Parathyroid adenoma (tissue), 2 donors: ENCODE results near the gene ZNF101.

ENCODE experiments used
- H2AFZ ChIP-seq: fragments of 300-600 bp; sonication (generic); one replicate; pipeline ENCODE4 v1.7.0; 2017; ENCODE audit warnings: antibody characterized with exemption, mild to moderate bottlenecking
- H3K27ac ChIP-seq: fragments of 300-600 bp; sonication (generic); one replicate; pipeline ENCODE4 v1.7.0; 2017
- H3K27me3 ChIP-seq: fragments of 300-600 bp; sonication (generic); one replicate; pipeline ENCODE4 v1.7.0; 2017; ENCODE audit warnings: low read length; ENCODE audit not compliant: control insufficient read depth, insufficient read depth
- H3K36me3 ChIP-seq: fragments of 300-600 bp; sonication (generic); one replicate; pipeline ENCODE4 v1.7.0; 2017; ENCODE audit warnings: low read length; ENCODE audit not compliant: control insufficient read depth, insufficient read depth
- H3K4me1 ChIP-seq: fragments of 300-600 bp; sonication (generic); one replicate; pipeline ENCODE4 v1.7.0; 2017; ENCODE audit warnings: control low read depth
- H3K4me2 ChIP-seq: fragments of 300-600 bp; sonication (generic); one replicate; pipeline ENCODE4 v1.7.0; 2017; ENCODE audit warnings: low read length
- H3K4me3 ChIP-seq: fragments of 300-600 bp; sonication (generic); one replicate; pipeline ENCODE4 v1.7.0; 2017; ENCODE audit warnings: low read depth, low read length
- H3K79me2 ChIP-seq: fragments of 300-600 bp; sonication (generic); one replicate; pipeline ENCODE4 v1.7.0; 2017; ENCODE audit warnings: control low read depth
- H3K9ac ChIP-seq: fragments of 300-600 bp; sonication (generic); one replicate; pipeline ENCODE4 v1.7.0; 2017; ENCODE audit warnings: mild to moderate bottlenecking
- H3K9me3 ChIP-seq: fragments of 300-600 bp; sonication (generic); one replicate; pipeline ENCODE4 v1.7.0; 2017; ENCODE audit warnings: low read length; ENCODE audit not compliant: control insufficient read depth
- CTCF ChIP-seq: fragments of 300-600 bp; sonication (generic); IDR thresholded peaks from one replicate; pipeline ENCODE4 v1.7.0; 2017; ENCODE audit warnings: antibody characterized with exemption, mild to moderate bottlenecking
- donor health status: primary hyperparathyroidism.

Gene ZNF101

GRCh38 chr19:19655051-19655594, 13.5 kb upstream of the ZNF101 start:
- Histone ChIP-seq H3K4me1 (no peaks in the 10 kb centered on the region), H3K36me3 (no peaks in the 10 kb centered on the region), H3K4me3 (no peak overlapping the region), H3K9ac (no peak overlapping the region), H3K79me2 (peaks cover 2% of the 10 kb centered on the region), H3K27ac (no peak overlapping the region), H2AFZ (no peak overlapping the region), H3K9me3 (no peaks in the 10 kb centered on the region), H3K4me2 (no peak overlapping the region), H3K27me3 (no peaks in the 10 kb centered on the region)
- TF ChIP-seq CTCF = no peak

GRCh38 chr19:19655641-19656343, 12.8 kb upstream of the ZNF101 start:
- Histone ChIP-seq H3K36me3 (no peaks in the 10 kb centered on the region), H2AFZ (no peak overlapping the region), H3K4me2 (no peak overlapping the region), H3K9me3 (no peaks in the 10 kb centered on the region), H3K4me1 (no peaks in the 10 kb centered on the region), H3K4me3 (no peak overlapping the region), H3K79me2 (peaks cover 2% of the 10 kb centered on the region), H3K27ac (no peak overlapping the region), H3K27me3 (no peaks in the 10 kb centered on the region), H3K9ac (no peak overlapping the region)
- no peak for TF ChIP-seq CTCF

GRCh38 chr19:19656451-19657396, 11.9 kb upstream of the ZNF101 start:
- Histone ChIP-seq H3K4me1 (peaks cover 1% of the 10 kb centered on the region), H3K9ac (no peak overlapping the region), H3K27me3 (no peaks in the 10 kb centered on the region), H3K27ac (no peak overlapping the region), H3K4me2 (no peak overlapping the region), H3K9me3 (no peaks in the 10 kb centered on the region), H3K36me3 (no peaks in the 10 kb centered on the region), H3K79me2 (peaks cover 2% of the 10 kb centered on the region), H3K4me3 (no peak overlapping the region), H2AFZ (no peak overlapping the region)
- TF ChIP-seq CTCF = no peak

GRCh38 chr19:19657397-19657783, 11.2 kb upstream of the ZNF101 start:
- no peaks in the 10 kb centered on the region for H3K9me3 ChIP-seq
- no peak overlapping the region for H3K4me3 ChIP-seq
- TF ChIP-seq CTCF = no peak
- H3K9ac ChIP-seq = no peak overlapping the region
- H3K27me3 ChIP-seq = no peaks in the 10 kb centered on the region
- H3K36me3 ChIP-seq = no peaks in the 10 kb centered on the region
- H3K27ac ChIP-seq = no peak overlapping the region
- H2AFZ ChIP-seq = no peak overlapping the region
- H3K79me2 ChIP-seq = peaks cover 2% of the 10 kb centered on the region
- peaks cover 6% of the 10 kb centered on the region for H3K4me1 ChIP-seq
- no peak overlapping the region for H3K4me2 ChIP-seq
